HG02943 (cell line): ENCODE measurements around the gene ZNF341.
"Not testable (repeated sequence)": the region's sequence is repeated elsewhere in the genome, so short reads cannot be mapped to it uniquely, and the experiment has no call there.

ENCODE experiments used
- ATAC-seq: cut with Tn5 transposase; IDR thresholded peaks from one replicate; pipeline ENCODE4 v1.9.1; 2021; ENCODE audit warnings: mild to moderate bottlenecking, low read depth, moderate library complexity; ENCODE audit not compliant: unreplicated experiment

Gene ZNF341

GRCh38 chr20:33731693-33732165 is at the start of gene ZNF341:
Gene ZNF341 (plus strand): TSS chr20:33731996. CDS start chr20:33732022, 26 bp downstream.
- peak; percentile 55 for ATAC-seq

GRCh38 chr20:33684533-33685327 is 47.1 kb upstream of the ZNF341 start:
- no peak for ATAC-seq

- ATAC-seq = peak; percentile 45
These were observed 46.3 kb upstream of the ZNF341 start for GRCh38 chr20:33685328-33686099.

GRCh38 chr20:33686100-33686983 is 45.5 kb upstream of the ZNF341 start, which contains the start of gene E2F1:
Gene E2F1 (minus strand): TSS chr20:33686385. CDS start chr20:33686264, 121 bp downstream.
- ATAC-seq = peak; percentile 71

GRCh38 chr20:33686984-33687366 is 44.8 kb upstream of the ZNF341 start:
- no peak for ATAC-seq

- no peak for ATAC-seq
These were observed 44.4 kb upstream of the ZNF341 start for GRCh38 chr20:33687370-33687915.

- ATAC-seq = no peak
These were observed 43.5 kb upstream of the ZNF341 start for GRCh38 chr20:33687993-33688937.

- ATAC-seq = no peak
These were observed 42.8 kb upstream of the ZNF341 start for GRCh38 chr20:33688938-33689424.

GRCh38 chr20:33689493-33689892 is 42.3 kb upstream of the ZNF341 start:
- no peak for ATAC-seq

GRCh38 chr20:33689973-33690372 is 41.8 kb upstream of the ZNF341 start:
- ATAC-seq = no peak

- no peak for ATAC-seq
These were observed 38.5 kb upstream of the ZNF341 start for GRCh38 chr20:33693289-33693688.

GRCh38 chr20:33693741-33694638 is 37.8 kb upstream of the ZNF341 start:
- ATAC-seq = no peak

- ATAC-seq = no peak
These were observed 37.2 kb upstream of the ZNF341 start for GRCh38 chr20:33694639-33695012.

GRCh38 chr20:33696448-33696847 is 35.3 kb upstream of the ZNF341 start:
- no peak for ATAC-seq

- no peak for ATAC-seq
These were observed 34.7 kb upstream of the ZNF341 start for GRCh38 chr20:33697129-33697528.

- not testable (repeated sequence) for ATAC-seq
These were observed 32.8 kb upstream of the ZNF341 start for GRCh38 chr20:33698966-33699365.

- ATAC-seq = not testable (repeated sequence)
These were observed 30.9 kb upstream of the ZNF341 start for GRCh38 chr20:33700696-33701441.
